AG04449 (cell line): ENCODE data around the gene LZTR1.
"Not testable (repeated sequence)": the region's sequence is repeated elsewhere in the genome, so short reads cannot be mapped to it uniquely, and the experiment has no call there.

ENCODE experiments used
- CTCF ChIA-PET: fragments of 350-600 bp; formaldehyde crosslinking; extraction: SDS; loops from one replicate; lab custom pipeline; 2021; ENCODE audit warnings: antibody characterized with exemption; lab: Yijun Ruan, JAX
- POLR2A ChIA-PET: fragments of 400-600, 350-600 bp; formaldehyde crosslinking; extraction: SDS; loops from one replicate; lab custom pipeline; 2020; ENCODE audit warnings: antibody characterized with exemption, inconsistent platforms; lab: Yijun Ruan, JAX
- DNase-seq: peaks from one replicate; pipeline ENCODE4 v3.0.0-alpha.2; 2010; ENCODE audit warnings: low read depth, low spot score
- H3K4me3 ChIP-seq: 2 replicates; pipeline ENCODE4 v1.5.1; 2011; ENCODE audit warnings: low read depth, mild to moderate bottlenecking, control low read depth, low read length
- CTCF ChIP-seq: IDR thresholded peaks from one replicate; pipeline ENCODE4 v1.5.1; 2011; ENCODE audit warnings: mild to moderate bottlenecking, moderate library complexity, low read length, control low read depth, inconsistent platforms; ENCODE audit not compliant: insufficient read depth; ENCODE audit errors: missing control alignments

The LZTR1 gene

DNA sequence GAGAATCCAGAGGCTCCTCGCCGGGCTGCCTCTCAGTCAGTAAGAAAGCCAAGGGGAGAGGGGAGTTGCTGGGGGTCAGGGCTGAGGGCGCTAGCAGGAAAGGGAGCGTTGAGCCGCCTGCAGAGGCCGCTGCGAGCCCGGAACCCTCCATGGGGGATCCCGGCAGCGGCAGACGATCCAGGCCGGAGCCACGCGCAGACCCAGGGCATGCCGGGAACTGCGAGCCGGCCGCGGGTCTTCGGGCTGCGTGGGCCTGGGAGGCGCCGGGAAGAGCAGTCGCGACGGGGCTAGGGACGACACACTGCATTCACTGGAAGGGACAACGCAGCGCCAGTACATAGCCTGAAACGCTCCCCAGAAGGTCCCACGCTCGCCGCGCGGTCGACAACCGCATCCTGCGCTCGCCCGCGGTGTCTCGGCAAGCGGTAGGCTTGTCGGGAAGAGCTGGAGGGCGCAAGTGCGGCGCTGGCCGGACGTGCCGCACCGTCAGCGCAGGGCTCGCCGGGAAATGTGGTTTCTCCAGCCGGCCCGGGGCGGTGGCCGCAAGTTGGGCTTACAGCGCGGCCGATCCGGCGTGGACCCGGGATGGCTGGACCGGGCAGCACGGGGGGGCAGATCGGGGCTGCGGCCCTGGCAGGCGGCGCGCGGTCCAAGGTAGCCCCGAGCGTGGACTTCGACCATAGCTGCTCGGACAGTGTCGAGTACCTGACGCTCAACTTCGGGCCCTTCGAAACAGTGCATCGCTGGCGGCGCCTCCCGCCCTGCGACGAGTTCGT, at the start of gene LZTR1:
TSS of gene LZTR1 (plus strand) at position 511 of the 776 bp plus-strand sequence. CDS start at position 586, 75 bp downstream.
- peak; percentile 90 for TF ChIP-seq CTCF
- H3K4me3 ChIP-seq = peak within 1 kb of the TSS; percentile 90
- ChIA-PET CTCF (interaction anchor here (0.6 to 3.4 kb wide), 25 partner anchors 9 to 181 kb away, joined by 3 to 29 read pairs (median 4); partner anchors contain the start of genes AIFM3 and P2RX6), POLR2A (interaction anchor here (0.7 to 3.1 kb wide), 9 partner anchors 9 to 96 kb away, joined by 3 to 20 read pairs (median 5); partner anchors contain the start of genes CRKL, P2RX6 and THAP7)
- no peak for DNase-seq

DNA sequence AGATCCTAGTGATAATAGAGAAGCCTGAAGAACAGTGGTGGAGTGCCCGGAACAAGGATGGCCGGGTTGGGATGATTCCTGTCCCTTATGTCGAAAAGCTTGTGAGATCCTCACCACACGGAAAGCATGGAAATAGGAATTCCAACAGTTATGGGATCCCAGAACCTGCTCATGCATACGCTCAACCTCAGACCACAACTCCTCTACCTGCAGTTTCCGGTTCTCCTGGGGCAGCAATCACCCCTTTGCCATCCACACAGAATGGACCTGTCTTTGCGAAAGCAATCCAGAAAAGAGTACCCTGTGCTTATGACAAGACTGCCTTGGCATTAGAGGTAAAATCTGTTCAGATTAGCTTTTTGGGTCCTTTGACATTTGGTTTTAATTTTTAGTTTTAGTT, 48.2 kb upstream of the LZTR1 start:
- H3K4me3 ChIP-seq = no peak overlapping the region
- CTCF ChIA-PET = interaction anchor here (1.0 to 2.2 kb wide), 3 partner anchors 10 to 28 kb away, joined by 3 to 6 read pairs (median 5); partner anchors contain the start of gene CRKL
- no peak for TF ChIP-seq CTCF
- POLR2A ChIA-PET = no interaction called here
- no peak for DNase-seq

DNA sequence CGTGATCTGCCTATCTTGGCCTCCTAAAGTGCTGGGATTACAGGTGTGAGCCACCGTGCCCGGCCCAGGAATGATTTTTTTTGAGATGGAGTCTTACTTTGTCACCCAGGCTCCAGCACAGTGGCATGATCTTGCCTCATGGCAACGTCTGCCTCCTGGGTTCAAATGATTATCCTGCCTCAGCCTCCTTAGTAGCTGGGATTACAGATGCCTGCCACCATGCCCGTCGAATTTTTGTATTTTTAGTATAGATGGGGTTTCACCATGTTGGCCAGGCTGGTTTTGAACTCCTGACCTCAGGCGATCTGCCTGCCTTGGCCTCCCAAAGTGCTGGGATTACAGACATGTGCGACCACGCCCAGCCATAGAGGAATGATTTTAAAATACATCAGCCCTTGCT, 47.0 kb upstream of the LZTR1 start:
- CTCF ChIA-PET = interaction anchor here (2.2 to 3.4 kb wide), 2 partner anchors 11 to 25 kb away, joined by 6 to 14 read pairs; no protein-coding TSS in a partner anchor

GRCh38 chr22:20935780-20936539, 46.1 kb upstream of the LZTR1 start:
- DNase-seq, H3K4me3 ChIP-seq, POLR2A ChIA-PET: not testable (repeated sequence)
- CTCF ChIA-PET = interaction anchor here (0.7 to 3.4 kb wide), 2 partner anchors 20 to 24 kb away, joined by 3 to 14 read pairs; no protein-coding TSS in a partner anchor

More for the DNA sequence above, 47.0 kb upstream of the LZTR1 start:
- H3K4me3 ChIP-seq, DNase-seq, POLR2A ChIA-PET: not testable (repeated sequence)

DNA sequence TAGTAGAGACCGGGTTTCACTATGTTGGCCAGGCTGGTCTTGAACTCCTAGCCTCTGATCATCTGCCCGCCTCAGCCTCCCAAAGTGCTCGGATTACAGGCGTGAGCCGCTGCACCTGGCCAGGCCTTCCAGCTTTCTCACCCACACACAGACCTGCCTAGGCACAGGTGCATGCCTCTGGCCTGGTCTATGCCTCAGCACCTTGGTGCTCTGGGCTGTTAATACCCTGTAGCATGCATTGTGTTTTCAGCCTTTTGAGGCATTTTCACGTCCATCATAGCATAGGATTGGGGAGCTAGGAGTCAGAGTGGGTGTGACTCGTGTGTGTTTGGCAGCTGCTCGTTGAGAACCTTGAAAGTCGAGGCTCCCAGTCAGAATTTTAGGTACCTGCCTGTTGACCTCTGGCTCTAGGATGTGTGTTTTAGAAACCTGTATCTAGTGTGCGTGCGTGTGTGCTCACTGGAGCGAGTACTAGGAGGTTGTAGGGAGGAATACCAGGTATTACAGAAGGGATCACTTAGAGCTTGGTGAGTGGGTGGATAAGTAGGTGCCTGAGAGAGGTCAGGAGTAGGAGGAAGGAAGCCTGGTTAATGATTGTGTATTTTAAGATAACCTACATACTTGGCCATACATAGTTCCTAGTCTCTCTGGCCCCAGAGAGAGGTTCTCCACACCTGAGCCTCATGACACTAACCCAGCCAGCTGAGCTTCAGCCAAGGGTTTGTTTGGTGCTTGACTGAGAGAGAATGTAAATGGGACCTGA, 44.9 kb upstream of the LZTR1 start:
- CTCF ChIA-PET = interaction anchor here (0.6 to 3.4 kb wide), 5 partner anchors 12 to 51 kb away, joined by 3 to 14 read pairs (median 3); no protein-coding TSS in a partner anchor
- POLR2A ChIA-PET = no interaction called here
- DNase-seq = no peak
- H3K4me3 ChIP-seq = no peak overlapping the region
- TF ChIP-seq CTCF = no peak

DNA sequence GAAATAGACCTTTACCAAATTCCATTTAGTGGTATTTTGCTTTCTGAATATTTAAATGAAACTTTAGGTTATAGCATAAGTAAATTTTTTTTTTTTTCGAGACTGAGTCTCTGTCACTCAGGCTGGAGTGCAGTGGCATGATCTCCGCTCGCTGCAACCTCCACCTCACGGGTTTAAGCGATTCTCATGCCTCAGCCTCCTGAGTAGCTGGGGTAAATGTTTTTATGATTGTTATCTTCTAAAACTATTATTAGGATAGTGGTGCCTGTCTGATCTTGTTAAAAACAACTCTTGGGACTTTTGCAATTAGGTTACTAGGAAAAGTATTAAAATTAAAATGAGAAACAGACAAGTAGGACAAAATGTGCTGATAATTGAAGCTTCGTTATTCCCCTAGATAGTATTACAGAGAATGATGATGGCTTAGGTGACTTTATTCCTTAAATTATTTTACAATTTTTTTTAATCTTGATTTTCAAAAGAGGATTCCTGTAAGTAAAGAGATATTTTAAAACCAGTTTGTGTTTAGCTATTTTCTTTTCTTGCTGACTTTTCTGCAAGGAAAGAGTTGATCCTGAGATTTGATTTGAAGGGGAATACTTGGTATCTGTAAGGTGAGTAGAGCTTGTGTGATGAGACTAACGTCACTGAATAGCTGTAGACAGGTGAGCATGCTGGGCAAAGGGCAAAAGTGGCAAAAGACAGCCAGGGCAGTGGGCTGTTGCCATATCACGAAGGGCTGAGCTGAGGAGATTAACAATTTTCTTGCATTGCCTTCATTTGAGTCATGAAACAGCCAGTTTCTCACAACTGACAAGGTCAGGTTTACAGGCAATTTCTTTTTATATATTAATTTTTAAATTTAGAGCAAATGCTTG, 44.1 kb upstream of the LZTR1 start:
- POLR2A ChIA-PET = no interaction called here
- no peak for TF ChIP-seq CTCF

DNA sequence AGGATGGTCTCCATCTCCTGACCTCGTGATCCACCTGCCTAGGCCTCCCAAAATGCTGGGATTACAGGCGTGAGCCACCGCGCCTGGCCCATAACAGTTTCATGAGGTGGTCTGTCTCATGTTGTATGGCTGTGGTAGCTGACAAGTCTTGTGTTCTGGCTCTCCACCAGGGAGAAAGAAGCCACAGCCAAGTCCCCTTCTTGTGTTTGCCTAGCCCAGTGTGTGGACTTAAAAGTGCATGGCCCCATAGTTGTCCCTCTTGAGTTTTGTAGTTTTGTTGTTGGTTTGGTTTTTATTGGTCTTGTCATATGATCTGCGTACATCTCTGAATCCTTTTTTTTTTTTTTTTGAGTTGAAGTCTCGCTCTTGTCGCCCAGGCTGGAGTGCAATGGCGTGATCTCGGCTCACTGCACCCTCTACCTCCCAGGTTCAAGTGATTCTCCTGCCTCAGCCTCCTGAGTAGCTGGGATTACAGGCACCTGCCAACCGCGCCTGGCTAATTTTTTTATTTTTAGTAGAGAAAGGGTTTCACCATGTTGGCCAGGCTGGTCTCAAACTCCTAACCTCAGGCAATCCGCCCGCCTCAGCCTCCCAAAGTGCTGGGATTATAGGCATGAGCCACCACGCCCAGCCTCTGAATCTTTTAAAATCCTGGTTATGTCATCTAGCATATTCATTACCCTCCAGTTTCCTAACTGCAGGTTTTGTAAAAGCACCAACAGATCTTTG, 42.5 kb upstream of the LZTR1 start:
- CTCF ChIA-PET = interaction anchor here (1.0 kb wide), 1 partner anchor 23 kb away, joined by 5 read pairs; the partner anchor contains the start of gene CRKL

More for the DNA sequence above, 44.1 kb upstream of the LZTR1 start:
- no peak overlapping the region for H3K4me3 ChIP-seq
- no peak for DNase-seq
- CTCF ChIA-PET = interaction anchor here (0.6 to 3.4 kb wide), 8 partner anchors 11 to 52 kb away, joined by 3 to 14 read pairs (median 3); partner anchors contain the start of gene CRKL

More for the DNA sequence above, 42.5 kb upstream of the LZTR1 start:
- DNase-seq, POLR2A ChIA-PET, H3K4me3 ChIP-seq: not testable (repeated sequence)
